Measurements from ENCODE around the gene CTNNA2. TPM values are rescaled to one million over a fixed set of nuclear protein-coding genes. Genes with fewer than 3 reads are reported as not detected.

Gene CTNNA2
- total and polyA plus RNA-seq, 2 of the 8 experiments (the other 6 are each of a cell fraction or from before 2014, with no cell fraction given) = 3.9 to 9.0 TPM

GRCh38 chr2:79564065-79564464 lies 51.2 kb downstream of the CTNNA2 start:
- ChIA-PET CTCF (ENCODE audit: partially characterized antibody) (interaction anchor here (0.7 to 1.3 kb wide), 4 partner anchors 8 to 292 kb away, joined by 3 to 4 read pairs (median 3); no protein-coding TSS in a partner anchor), POLR2A (ENCODE audit: partially characterized antibody) (interaction anchor here (0.6 kb wide), 1 partner anchor 8 kb away, joined by 3 read pairs; no protein-coding TSS in a partner anchor)
- no peak overlapping the region for H2BK12ac ChIP-seq (ENCODE audit: low read depth, low read length)
- no peak overlapping the region for H2AK5ac ChIP-seq (ENCODE audit: low read depth, low read length)
- H3K4ac ChIP-seq (replicated peaks; ENCODE audit: insufficient read length, low read depth, low read length) = no peak overlapping the region
- H2BK5ac ChIP-seq (ENCODE audit: low read depth, low read length) = no peak overlapping the region
- no peaks in the 10 kb centered on the region for H3K36me3 ChIP-seq (ENCODE audit: control insufficient read depth in 2 of 4, insufficient read depth in 4 of 4, low read length in 3 of 4)
- DNase-seq (ENCODE audit: low read depth in 1 of 2, low spot score in 2 of 2) = no peak
- no peak overlapping the region for H3K23ac ChIP-seq (ENCODE audit: insufficient read length)
- no peak overlapping the region for H4K8ac ChIP-seq (ENCODE audit: extremely low read depth, insufficient read depth, low read length)
- H4K20me1 ChIP-seq (replicated peaks in 1 of 2; ENCODE audit: control insufficient read depth in 1 of 2, insufficient read depth in 2 of 2, low read length in 2 of 2) = no peaks in the 10 kb centered on the region
- no peak overlapping the region for H2BK20ac ChIP-seq (ENCODE audit: low read length)
- no peaks in the 10 kb centered on the region for H3K79me1 ChIP-seq (ENCODE audit: low read depth, low read length)
- H2AFZ ChIP-seq (ENCODE audit: low read length) = no peak overlapping the region
- no peak overlapping the region for H3K9ac ChIP-seq (replicated peaks in 1 of 4; ENCODE audit: extremely low read depth in 1 of 4, low read depth in 3 of 4, low read length in 3 of 4)
- no peak overlapping the region for H3K18ac ChIP-seq (ENCODE audit: extremely low read depth, low read length)
- no peak overlapping the region for H2BK15ac ChIP-seq (ENCODE audit: low read length)
- no peaks in the 10 kb centered on the region for H3K27me3 ChIP-seq (replicated peaks in 1 of 4; ENCODE audit: control insufficient read depth in 3 of 4, extremely low read depth in 1 of 4, insufficient read depth in 3 of 4, low read length in 3 of 4)
- 90% methylated on average over 6 of the region's 6 CpGs; no CpG with 5 or more reads in 1 of the 2 experiments for WGBS, 2 experiments (ENCODE audit: extremely low coverage in 1 of 2, insufficient coverage in 1 of 2, insufficient read length in 1 of 2, insufficient replicate concordance in 2 of 2, low coverage in 1 of 2, low lambda C conversion rate in 2 of 2, missing lambda C conversion rate in 1 of 2)
- H3K14ac ChIP-seq (ENCODE audit: insufficient read length) = no peak overlapping the region
- H3K9me3 ChIP-seq (ENCODE audit: insufficient read depth in 2 of 2, low read depth in 1 of 2, low read length in 1 of 2) = no peaks in the 10 kb centered on the region
- no peak overlapping the region for H3K27ac ChIP-seq (ENCODE audit: low read depth, low read length)
- no peak overlapping the region for H4K91ac ChIP-seq (replicated peaks; ENCODE audit: insufficient read length, low read length)
- H3K79me2 ChIP-seq (ENCODE audit: control insufficient read depth in 1 of 2, insufficient read depth in 2 of 2, low read length in 2 of 2) = no peaks in the 10 kb centered on the region
- H2BK120ac ChIP-seq (replicated peaks; ENCODE audit: low read depth, low read length) = no peak overlapping the region
- no peak overlapping the region for H3K4me2 ChIP-seq (ENCODE audit: insufficient read depth in 1 of 2, low read depth in 2 of 2, low read length in 2 of 2)
- FAIRE-seq = no peak
- H4K5ac ChIP-seq (ENCODE audit: insufficient read length, low read depth, low read length) = no peak overlapping the region
- no peak overlapping the region for H3K4me3 ChIP-seq (ENCODE audit: extremely low read depth in 1 of 4, insufficient read depth in 2 of 4, low read depth in 3 of 4, low read length in 4 of 4)
- H3K56ac ChIP-seq (replicated peaks; ENCODE audit: insufficient read length, low read depth, low read length) = no peak overlapping the region
- H3K4me1 ChIP-seq (replicated peaks in 1 of 4; ENCODE audit: control insufficient read depth in 3 of 4, insufficient read depth in 4 of 4, low read length in 3 of 4) = no peaks in the 10 kb centered on the region
- no peaks in the 10 kb centered on the region for H3K23me2 ChIP-seq (ENCODE audit: low read depth, low read length)
- no peak for TF ChIP-seq SP2 (IDR thresholded peaks at IDR 0.05; ENCODE audit: low read length)
- no peak for TF ChIP-seq BRCA1 (IDR thresholded peaks at IDR 0.05; ENCODE audit: low read depth, low read length)
- TF ChIP-seq CTBP2 (IDR thresholded peaks at IDR 0.05; ENCODE audit: borderline replicate concordance, insufficient read depth, insufficient read length, low read length) = no peak
- no peak for TF ChIP-seq EZH2 (IDR thresholded peaks at IDR 0.05; ENCODE audit: low read depth, low read length, severe bottlenecking)
- no peak for TF ChIP-seq JUN (IDR thresholded peaks at IDR 0.05; ENCODE audit: low read depth, low read length)
- no peak for TF ChIP-seq ZNF274 (IDR thresholded peaks at IDR 0.05; ENCODE audit: borderline replicate concordance, extremely low read depth, low read length)
- TF ChIP-seq MAFK (IDR thresholded peaks at IDR 0.05; ENCODE audit: low read depth, low read length) = no peak

Data from H1 (cell line).